Testis (tissue), 2 donors: Measurements from ENCODE around the gene RCAN3.

ENCODE experiments used
- CTCF ChIP-seq, 3 experiments: fragments of 450-650 bp in 2 of 3; fragments of 200-600 bp in 1 of 3; sonication (generic) in 1 of 3; IDR thresholded peaks; one replicate each; pipeline ENCODE4 v1.5.1; 2016 to 2019; ENCODE audit warnings: antibody characterized with exemption in 3 of 3, mild to moderate bottlenecking in 2 of 3, moderate library complexity in 1 of 3
- POLR2A ChIP-seq: fragments of 450-650 bp; IDR thresholded peaks from one replicate; pipeline ENCODE4 v1.6.1; 2017; ENCODE audit warnings: antibody characterized with exemption, mild to moderate bottlenecking, moderate library complexity

- TF ChIP-seq CTCF (IDR thresholded peaks at IDR 0.05): no peak
- no peak for TF ChIP-seq POLR2A
Measured at GRCh38 chr1:24540906-24541710, 38.5 kb downstream of the RCAN3 start.
